Measurements from ENCODE around the gene CRACR2B.

- TF ChIP-seq POLR2A (IDR thresholded peaks at IDR 0.05) (no peak), CTCF (IDR thresholded peaks at IDR 0.05) (no peak)
Measured at GRCh38 chr11:812390-812789, 15.3 kb upstream of the CRACR2B start.
